ENCODE data around the gene GRP. TPM values are rescaled to one million over a fixed set of nuclear protein-coding genes. Genes with fewer than 3 reads are reported as not detected.

Gene GRP
- total RNA-seq, 1 experiment from 2014 or later = not detected

DNA sequence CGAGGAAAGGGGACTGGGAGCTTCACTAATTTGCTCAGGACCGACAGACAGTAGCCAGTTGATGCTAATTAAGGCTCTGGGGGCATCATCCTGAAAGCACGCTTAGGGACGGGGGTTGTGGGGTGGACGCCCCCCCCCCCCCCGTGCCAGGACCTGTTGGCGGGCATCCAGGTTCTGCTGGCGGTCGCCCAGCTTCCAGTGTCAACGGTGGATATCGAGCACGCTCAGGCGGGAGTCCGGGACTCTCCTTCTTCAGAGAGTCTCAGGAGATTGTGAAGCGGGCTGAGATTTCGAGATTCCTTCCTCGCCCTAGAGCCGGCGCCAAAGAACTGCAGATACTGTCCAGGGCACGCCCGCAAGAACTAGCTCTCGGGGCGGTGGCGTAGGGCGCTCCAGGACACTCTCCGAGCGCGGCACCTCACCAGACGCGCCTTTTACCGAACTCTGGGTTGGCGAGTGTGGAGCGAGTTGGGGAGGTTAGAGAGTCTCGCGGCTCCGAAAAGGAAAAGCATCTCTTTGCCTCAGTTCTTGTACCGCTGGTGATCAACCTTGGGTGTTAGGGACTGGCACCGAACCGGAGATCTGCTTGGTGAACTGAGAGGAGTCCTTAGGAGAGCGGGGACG is 47.7 kb downstream of the GRP start:
- DNase-seq (ENCODE audit: low spot score) = no peak

- DNase-seq (ENCODE audit: low spot score) = no peak
Measured at GRCh38 chr18:59268127-59268720, 48.3 kb downstream of the GRP start.

GRCh38 chr18:59268721-59269562 is 49.0 kb downstream of the GRP start:
- DNase-seq (ENCODE audit: low spot score) = no peak

DNA sequence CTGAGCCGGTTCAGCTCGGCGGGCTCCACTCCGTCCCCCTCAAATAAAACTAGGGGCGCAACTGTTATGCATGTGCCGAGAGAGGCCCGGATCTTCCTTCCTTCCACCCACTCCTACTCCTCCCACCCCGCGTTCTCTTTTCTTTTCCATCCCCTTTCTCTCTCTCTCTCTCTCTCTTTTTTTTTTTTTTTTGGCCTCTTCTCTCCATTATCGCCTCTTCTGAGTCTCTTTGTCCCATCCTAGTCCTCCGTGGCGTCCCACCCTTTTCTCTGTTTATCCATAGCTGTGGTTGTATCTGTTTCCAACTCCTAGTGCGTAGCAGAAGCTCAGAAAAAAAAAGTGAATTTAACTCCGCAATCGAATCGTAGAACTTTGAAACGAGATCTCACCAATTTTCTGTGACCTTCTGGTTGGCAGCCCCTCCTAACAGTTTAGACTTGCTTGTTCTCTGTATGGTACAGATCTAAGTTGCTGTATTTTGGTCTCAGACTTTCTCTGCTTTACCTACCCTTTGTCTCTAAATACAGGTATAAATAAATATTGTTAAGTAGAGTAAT is 49.7 kb downstream of the GRP start:
- DNase-seq (ENCODE audit: low spot score) = no peak

- DNase-seq (ENCODE audit: low spot score) = peak; percentile 3
Measured at GRCh38 chr18:59270689-59271257, 50.8 kb downstream of the GRP start.

DNA sequence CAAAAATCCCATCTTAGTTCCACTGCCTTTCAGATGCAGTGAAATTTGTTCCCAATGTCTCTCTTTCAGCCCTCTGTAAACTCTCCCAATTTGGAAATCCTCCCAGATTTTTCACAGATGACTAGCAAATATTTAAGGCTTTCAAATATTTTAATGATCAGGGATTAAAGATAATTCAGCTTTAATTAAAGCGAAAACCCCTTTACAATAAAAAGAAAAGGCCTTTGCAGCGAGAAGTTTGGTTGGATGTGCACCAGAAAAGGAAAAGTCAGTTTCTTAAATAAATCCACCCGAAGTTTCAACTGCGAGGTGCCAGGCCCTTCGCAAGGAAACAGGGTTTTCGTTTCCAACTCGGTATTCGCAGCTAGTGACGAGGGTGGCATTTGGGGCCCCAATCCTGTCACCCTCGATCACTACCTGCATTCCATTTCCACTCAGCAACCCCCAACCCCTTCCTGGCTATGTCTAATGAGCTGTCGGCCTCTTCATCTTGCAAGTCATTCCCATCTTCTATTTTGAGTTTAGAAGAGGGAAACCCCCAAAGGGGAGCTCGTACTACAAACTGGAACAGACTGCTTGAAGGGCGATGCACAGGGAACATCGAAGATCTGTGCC is 51.8 kb downstream of the GRP start:
- DNase-seq (ENCODE audit: low spot score) = no peak

DNA sequence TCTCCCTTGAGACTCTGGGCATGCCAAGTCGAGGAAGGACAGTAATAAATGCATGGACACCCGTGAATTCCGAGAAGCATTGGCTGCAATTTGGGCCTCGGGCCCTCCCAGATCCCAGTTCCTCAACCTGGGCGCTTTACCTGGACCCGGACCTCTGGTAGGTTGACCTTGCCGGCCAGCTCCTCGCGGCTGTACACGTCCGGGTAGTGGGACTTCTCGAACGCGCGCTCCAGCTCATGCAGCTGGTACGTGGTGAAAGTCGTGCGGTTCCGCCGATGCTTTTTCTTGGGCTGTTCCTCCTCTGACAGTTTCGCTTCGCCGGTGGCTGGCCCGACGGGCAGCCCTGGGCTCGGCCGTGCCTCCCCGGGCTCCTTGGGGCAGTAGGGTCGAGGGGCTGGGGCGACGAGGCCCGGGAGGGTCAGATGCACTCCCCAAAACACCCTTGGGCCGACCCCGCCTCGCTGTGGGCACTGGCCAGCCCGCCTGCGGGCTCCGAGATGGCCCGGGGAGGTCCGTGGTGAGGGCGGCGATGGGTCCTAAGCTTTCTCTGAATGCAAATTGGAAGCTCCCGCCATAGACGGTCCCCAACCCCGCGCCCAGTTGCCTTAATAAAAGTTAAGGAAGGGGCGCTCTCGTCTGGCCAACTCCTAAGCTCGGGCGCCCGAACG is 52.4 kb downstream of the GRP start:
- no peak for DNase-seq (ENCODE audit: low spot score)

DNA sequence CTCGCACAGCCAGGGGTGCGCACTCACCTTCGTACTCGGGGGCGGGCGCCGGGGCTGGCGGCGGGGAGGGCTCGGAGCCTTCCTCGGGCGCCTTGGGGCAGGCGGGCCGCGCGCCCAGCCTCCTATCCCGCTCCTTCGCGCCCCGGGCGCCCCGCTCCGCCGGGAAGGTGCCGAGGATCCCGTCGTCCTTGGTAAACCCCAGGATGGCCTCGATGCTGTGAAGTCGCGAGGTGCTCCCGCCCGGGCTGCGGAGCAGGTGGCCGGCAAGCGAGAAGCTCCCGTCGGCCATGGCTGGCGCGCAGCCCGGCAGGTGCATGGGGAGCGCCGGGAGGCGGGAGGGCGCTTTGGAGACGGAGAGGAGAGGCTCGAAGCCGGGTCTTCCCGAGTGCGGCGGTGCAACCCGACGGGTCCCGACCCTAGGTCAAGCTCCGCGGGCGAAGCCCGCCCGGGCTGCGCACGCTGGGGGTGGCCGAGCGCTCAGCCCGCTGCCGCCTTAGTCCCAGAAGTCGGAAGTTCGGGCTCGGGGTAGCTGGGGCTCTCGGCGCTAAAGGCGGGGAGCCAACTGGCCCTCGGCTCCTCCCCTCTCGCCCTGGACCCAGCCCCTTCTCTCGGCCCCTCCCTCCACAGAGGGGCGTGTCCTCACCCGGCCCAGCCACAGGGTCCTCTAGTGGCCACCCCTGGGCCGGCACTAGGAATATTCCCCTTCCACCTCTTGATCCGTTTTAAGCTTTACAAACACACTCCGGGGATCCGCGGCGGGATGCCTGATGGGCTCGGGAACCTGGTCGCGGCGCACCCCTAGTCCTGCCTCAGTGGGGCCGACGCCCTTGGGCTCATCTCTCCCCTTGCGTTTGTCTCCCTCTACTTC is 53.2 kb downstream of the GRP start, which contains the start of gene RAX:
TSS of gene RAX (minus strand) at position 564 of the 868 bp plus-strand sequence. CDS start at position 316, 248 bp downstream.
- no peak for DNase-seq (ENCODE audit: low spot score)

DNA sequence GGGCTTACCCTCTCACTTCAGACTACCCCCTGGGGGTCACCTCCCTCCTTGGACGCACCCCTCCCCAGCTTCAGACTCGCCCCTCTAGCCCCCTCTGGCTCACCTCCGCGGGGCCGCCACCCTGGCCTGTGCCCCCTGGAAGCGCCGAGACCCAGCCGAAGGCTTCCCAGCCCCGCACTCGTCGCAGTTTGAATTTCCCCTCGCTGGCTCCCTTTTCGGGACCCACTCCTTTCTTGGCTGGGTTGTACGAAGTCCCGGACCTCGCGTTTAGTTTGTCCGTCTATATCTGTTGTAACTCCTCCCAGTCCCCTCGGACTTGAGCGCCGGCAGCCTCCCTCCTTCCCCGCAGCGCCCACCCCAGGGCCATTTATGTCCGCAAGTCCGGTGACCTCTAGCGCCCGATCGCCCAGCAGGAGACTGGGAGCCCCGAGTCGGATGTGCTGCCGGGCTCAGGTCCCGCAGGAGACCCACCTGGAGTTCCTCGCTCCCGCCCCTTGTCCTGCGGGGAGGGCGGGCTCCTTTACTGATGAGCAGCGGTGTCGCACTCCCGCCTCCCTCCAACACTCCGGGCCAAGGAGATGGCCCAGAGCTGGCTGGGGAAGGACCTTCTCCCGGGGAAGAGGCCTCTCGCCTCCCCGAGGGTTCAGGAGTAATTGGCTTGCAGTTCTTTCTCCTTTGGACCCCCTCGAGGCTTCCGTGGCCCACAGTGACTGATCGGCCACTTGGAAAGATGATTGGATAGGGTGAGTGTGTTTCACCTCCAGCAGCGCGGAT is 54.0 kb downstream of the GRP start:
- no peak for DNase-seq (ENCODE audit: low spot score)

GRCh38 chr18:59274533-59274928 is 54.6 kb downstream of the GRP start:
- DNase-seq (ENCODE audit: low spot score) = no peak

DNA sequence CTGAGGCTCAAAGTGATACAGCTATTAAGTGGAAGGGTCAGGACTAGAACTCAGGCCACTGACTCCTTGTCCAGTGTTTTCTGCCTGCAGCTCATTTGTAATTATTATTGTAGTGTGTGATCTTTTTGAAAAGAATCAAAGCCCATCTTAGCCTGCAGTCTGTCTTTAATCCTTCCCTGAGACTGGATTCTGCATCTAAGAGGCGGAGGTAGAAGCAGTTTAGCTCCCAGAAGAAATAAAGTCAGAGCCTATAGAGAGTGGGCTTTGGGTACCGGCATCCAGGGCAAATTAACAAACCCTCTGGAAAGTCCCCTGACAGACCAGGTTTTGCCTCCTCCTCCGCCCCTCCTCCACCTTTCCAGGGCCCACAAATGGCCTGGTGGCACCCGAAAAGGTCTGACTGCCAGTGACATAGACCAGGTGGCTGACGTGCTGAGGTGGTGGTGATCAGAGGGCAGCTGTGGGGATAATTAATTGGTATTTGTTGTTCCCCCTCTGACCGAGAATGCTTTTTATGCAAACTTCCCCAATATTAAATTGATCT is 55.5 kb downstream of the GRP start:
- DNase-seq (ENCODE audit: low spot score) = no peak

GRCh38 chr18:59276047-59276446 is 56.1 kb downstream of the GRP start:
- DNase-seq (ENCODE audit: low spot score) = no peak

DNA sequence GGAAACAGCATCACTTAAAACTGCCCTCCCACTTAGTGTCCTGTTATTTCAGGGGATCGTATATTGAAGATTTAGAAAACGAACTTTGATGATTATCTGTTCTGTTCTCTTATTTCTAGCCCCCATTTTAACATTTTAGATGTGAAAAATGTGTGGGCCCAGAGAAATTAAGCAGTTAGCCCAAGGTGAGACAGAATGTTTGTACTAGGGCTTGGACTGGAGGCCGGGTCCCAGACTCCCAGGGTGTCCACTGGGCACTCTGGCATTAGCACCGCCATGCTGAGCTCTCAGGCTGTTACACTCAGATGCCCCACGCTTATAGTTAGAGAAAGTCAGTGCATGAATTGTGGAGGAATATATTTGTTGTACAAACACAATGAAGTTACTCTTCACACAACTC is 58.8 kb downstream of the GRP start:
- no peak for DNase-seq (ENCODE audit: low spot score)

- DNase-seq (ENCODE audit: low spot score) = no peak
Measured at GRCh38 chr18:59279193-59279592, 59.2 kb downstream of the GRP start.

- no peak for DNase-seq (ENCODE audit: low spot score)
Measured at GRCh38 chr18:59279722-59280121, 59.8 kb downstream of the GRP start.
